ENCODE measurements around the gene MAP6.

The MAP6 gene

DNA sequence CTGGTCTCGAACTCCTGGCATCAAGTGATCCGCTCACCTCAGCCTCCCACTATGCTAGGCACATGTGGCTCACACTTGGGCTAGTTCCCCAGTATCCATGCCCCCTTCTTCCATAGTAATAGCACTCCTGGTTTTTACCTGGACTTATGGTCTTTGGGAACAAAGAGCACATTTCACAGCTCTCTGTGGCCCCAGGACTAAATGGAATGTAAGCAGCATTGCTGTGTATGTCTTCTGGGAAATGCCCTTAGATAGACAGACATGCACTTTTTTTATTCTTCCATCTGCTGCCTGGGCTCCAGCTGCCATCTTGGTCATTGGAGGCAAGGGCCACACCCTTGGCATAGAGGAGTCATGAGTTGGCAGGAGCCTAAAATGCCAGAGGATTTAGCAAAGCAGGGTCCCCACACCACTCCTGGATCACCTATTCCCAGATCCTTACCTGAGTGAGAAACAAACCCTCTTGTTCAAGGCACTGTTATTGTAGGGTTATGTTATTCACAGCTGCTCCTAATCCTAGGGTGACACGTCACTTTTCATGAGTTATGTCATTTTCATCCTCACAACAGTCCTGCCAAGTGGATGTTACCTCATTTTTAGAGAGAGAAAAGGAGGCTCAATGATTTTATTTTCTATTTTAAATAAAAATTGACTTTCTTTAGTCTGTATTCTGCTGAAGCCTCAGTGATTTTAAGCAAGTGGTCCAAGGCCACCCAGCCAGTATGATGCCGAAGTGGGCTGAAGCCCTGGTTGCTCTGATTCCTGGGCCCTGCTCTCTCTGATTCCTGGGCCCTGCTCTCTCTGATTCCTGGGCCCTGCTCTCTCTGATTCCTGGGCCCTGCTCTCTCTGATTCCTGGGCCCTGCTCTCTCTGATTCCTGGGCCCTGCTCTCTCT lies 127.4 kb downstream of the MAP6 start:
- TF ChIP-seq FOXA1 (IDR thresholded peaks at IDR 0.05): no peak
- no peak for TF ChIP-seq PKNOX1 (IDR thresholded peaks at IDR 0.05)
- no peak for TF ChIP-seq TARDBP (IDR thresholded peaks at IDR 0.05)
- no peak for DNase-seq (ENCODE audit: extremely low spot score)
- POLR2A ChIA-PET: interaction anchor here (0.8 to 1.2 kb wide), 2 partner anchors 21 to 138 kb away, joined by 3 read pairs; no protein-coding TSS in a partner anchor
- CTCF ChIA-PET: no interaction called here

GRCh38 chr11:75539459-75540334 lies 129.1 kb downstream of the MAP6 start:
- ChIA-PET POLR2A (no interaction called here), CTCF (no interaction called here)
- DNase-seq (ENCODE audit: extremely low spot score): no peak
- no peak for TF ChIP-seq BHLHE40 (IDR thresholded peaks at IDR 0.05; ENCODE audit: borderline replicate concordance)
- TF ChIP-seq FOXA1 (IDR thresholded peaks at IDR 0.05): no peak
- TF ChIP-seq TARDBP (IDR thresholded peaks at IDR 0.05): no peak
- TF ChIP-seq PKNOX1 (IDR thresholded peaks at IDR 0.05): no peak

GRCh38 chr11:75538150-75538942 lies 130.5 kb downstream of the MAP6 start:
- POLR2A ChIA-PET: interaction anchor here (0.7 kb wide), 1 partner anchor 16 kb away, joined by 3 read pairs; no protein-coding TSS in a partner anchor
- CTCF ChIA-PET: interaction anchor here (0.8 kb wide), 1 partner anchor 168 kb away, joined by 3 read pairs; no protein-coding TSS in a partner anchor
- no peak for TF ChIP-seq L3MBTL2 (conservative IDR thresholded peaks at IDR 0.05)
- no peak for TF ChIP-seq SUZ12 (IDR thresholded peaks at IDR 0.05)
- no peak for TF ChIP-seq CTBP1 (IDR thresholded peaks at IDR 0.05; ENCODE audit: borderline replicate concordance)
- TF ChIP-seq HDGF (IDR thresholded peaks at IDR 0.05; ENCODE audit: borderline replicate concordance): no peak
- TF ChIP-seq BHLHE40 (IDR thresholded peaks at IDR 0.05; ENCODE audit: borderline replicate concordance): no peak
- TF ChIP-seq TARDBP (IDR thresholded peaks at IDR 0.05): no peak
- no peak for TF ChIP-seq NFRKB (IDR thresholded peaks at IDR 0.05)
- TF ChIP-seq LEF1 (IDR thresholded peaks at IDR 0.05; ENCODE audit: borderline replicate concordance): no peak
- TF ChIP-seq SP1 (IDR thresholded peaks at IDR 0.05): no peak
- TF ChIP-seq ZNF384 (IDR thresholded peaks at IDR 0.05): no peak
- no peak for TF ChIP-seq PKNOX1 (IDR thresholded peaks at IDR 0.05)
- no peak for TF ChIP-seq FOXK2 (IDR thresholded peaks at IDR 0.05)
- no peak for TF ChIP-seq ARNT (IDR thresholded peaks at IDR 0.05)
- TF ChIP-seq FOXM1 (IDR thresholded peaks at IDR 0.05; ENCODE audit: borderline replicate concordance): no peak
- TF ChIP-seq ELF4 (IDR thresholded peaks at IDR 0.05): no peak
- TF ChIP-seq FOXA1 (IDR thresholded peaks at IDR 0.05): no peak
- DNase-seq (ENCODE audit: extremely low spot score): no peak

DNA sequence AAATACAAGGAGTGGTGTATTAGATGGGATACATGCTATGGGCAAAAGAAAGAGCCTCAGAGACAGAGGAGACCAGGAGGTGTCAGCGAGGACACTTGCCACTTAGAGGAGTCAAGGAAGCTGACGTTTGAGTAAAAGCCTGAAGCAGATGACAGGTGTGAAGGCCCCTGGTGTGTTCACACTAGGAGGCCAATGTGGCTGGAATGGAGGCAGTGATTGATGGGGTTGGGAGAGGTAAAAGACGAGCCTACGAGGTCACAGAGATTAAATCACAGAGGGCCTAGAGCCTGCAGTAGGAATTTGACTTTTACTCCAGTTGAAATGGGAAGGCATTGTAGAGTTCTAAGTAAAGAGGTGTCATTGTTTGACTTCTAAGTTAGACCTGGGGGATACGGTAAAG lies 131.1 kb downstream of the MAP6 start:
- no peak for DNase-seq (ENCODE audit: extremely low spot score)
- CTCF ChIA-PET: no interaction called here

More for the DNA sequence above, 131.1 kb downstream of the MAP6 start:
- POLR2A ChIA-PET: no interaction called here
- no peak for TF ChIP-seq NFRKB (IDR thresholded peaks at IDR 0.05)
- TF ChIP-seq FOXA1 (IDR thresholded peaks at IDR 0.05): no peak
- TF ChIP-seq SP1 (IDR thresholded peaks at IDR 0.05): no peak
- no peak for TF ChIP-seq FOXK2 (IDR thresholded peaks at IDR 0.05)
- TF ChIP-seq FOXM1 (IDR thresholded peaks at IDR 0.05; ENCODE audit: borderline replicate concordance): no peak
- peak; percentile 65 for TF ChIP-seq PKNOX1 (IDR thresholded peaks at IDR 0.05)
